Activated CD4-positive, CD25-positive, alpha-beta regulatory T cell (primary cell): ENCODE measurements around the gene LITAF.
"Not testable (repeated sequence)": the region's sequence is repeated elsewhere in the genome, so short reads cannot be mapped to it uniquely, and the experiment has no call there.

Experiments
- DNase-seq, 4 experiments: peaks; one replicate each; lab custom pipeline; 2025; lab: John Stamatoyannopoulos, UW

LITAF gene

GRCh38 chr16:11515540-11516430 is 70.9 kb downstream of the LITAF start:
- no peak for DNase-seq

GRCh38 chr16:11514283-11514682 is 72.4 kb downstream of the LITAF start:
- no peak for DNase-seq

GRCh38 chr16:11513366-11513765 is 73.4 kb downstream of the LITAF start:
- DNase-seq = not testable (repeated sequence)

- no peak for DNase-seq
These were observed 74.9 kb downstream of the LITAF start for GRCh38 chr16:11511801-11512200.

- DNase-seq = no peak
These were observed 75.4 kb downstream of the LITAF start for GRCh38 chr16:11511328-11511727.

GRCh38 chr16:11510178-11510973 is 76.3 kb downstream of the LITAF start:
- no peak for DNase-seq

- no peak for DNase-seq
These were observed 78.7 kb downstream of the LITAF start for GRCh38 chr16:11507991-11508390.

- no peak for DNase-seq
These were observed 79.4 kb downstream of the LITAF start for GRCh38 chr16:11507350-11507749.

- no peak for DNase-seq
These were observed 79.9 kb downstream of the LITAF start for GRCh38 chr16:11506741-11507305.

GRCh38 chr16:11504261-11504660 is 82.5 kb downstream of the LITAF start:
- DNase-seq = not testable (repeated sequence)

- DNase-seq = no peak
These were observed 83.2 kb downstream of the LITAF start for GRCh38 chr16:11503566-11503965.

- no peak for DNase-seq
These were observed 84.5 kb downstream of the LITAF start for GRCh38 chr16:11502239-11502638.

GRCh38 chr16:11501632-11502031 is 85.1 kb downstream of the LITAF start:
- DNase-seq = no peak

- DNase-seq = no peak
These were observed 85.9 kb downstream of the LITAF start for GRCh38 chr16:11500700-11501346.

GRCh38 chr16:11499295-11500089 is 87.2 kb downstream of the LITAF start:
- DNase-seq = no peak

GRCh38 chr16:11498683-11499082 is 88.0 kb downstream of the LITAF start:
- DNase-seq = no peak

GRCh38 chr16:11497851-11498289 is 88.8 kb downstream of the LITAF start:
- no peak for DNase-seq
